Measurements from ENCODE around the gene SORL1-AS1.

Gene SORL1-AS1

DNA sequence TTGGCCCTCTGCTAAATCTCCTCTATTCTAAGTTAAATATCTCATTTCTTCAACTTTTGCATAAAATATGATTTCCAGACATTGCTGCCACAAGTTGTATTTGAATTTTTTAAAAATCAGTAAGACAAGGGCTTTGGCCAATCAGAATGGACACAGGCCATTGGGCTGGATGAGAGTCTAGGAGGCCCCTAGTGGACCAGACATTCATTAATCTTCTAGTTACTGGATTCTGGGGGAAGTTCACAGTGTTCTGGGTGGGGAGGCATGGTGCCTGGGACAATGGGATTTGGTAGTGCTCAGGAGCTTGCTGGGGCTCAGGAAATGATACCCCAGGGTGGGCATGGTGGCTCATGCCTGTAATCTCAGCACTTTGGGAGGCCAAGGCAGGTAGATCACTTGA, 13.0 kb downstream of the SORL1-AS1 start:
- Histone ChIP-seq H4K20me1 (ENCODE audit: control insufficient read depth, insufficient read depth, insufficient read length) (no peaks in the 10 kb centered on the region), H2BK5ac (ENCODE audit: insufficient read length, low read length) (no peak overlapping the region), H3K79me2 (ENCODE audit: insufficient read depth, low read length) (no peaks in the 10 kb centered on the region), H3K9me3 (ENCODE audit: control insufficient read depth, low read depth, low read length) (no peaks in the 10 kb centered on the region), H3K23ac (ENCODE audit: insufficient read length, low read depth, low read length) (no peak overlapping the region), H2BK15ac (ENCODE audit: low read depth, low read length) (no peak overlapping the region), H3K4me1 (ENCODE audit: insufficient read depth, low read length) (no peaks in the 10 kb centered on the region), H4K5ac (ENCODE audit: insufficient read length, low read depth, low read length) (no peak overlapping the region), H4K8ac (replicated peaks; ENCODE audit: insufficient read length, low read depth, low read length) (no peak overlapping the region), H4K91ac (ENCODE audit: insufficient read length, low read depth, low read length) (no peak overlapping the region), H2BK20ac (ENCODE audit: low read depth, low read length, poor library complexity, severe bottlenecking) (no peak overlapping the region), H3K56ac (ENCODE audit: insufficient read length, low read depth, low read length) (no peak overlapping the region), H3K4ac (ENCODE audit: low read depth, low read length) (no peak overlapping the region), H3K27me3 (ENCODE audit: insufficient read depth, low read length) (no peaks in the 10 kb centered on the region), H2BK12ac (ENCODE audit: insufficient read length, low read depth, low read length) (no peak overlapping the region), H3K9ac (ENCODE audit: extremely low read depth, insufficient read length, low read length) (no peak overlapping the region), H3K14ac (ENCODE audit: insufficient read depth, low read length) (no peak overlapping the region), H3K23me2 (ENCODE audit: insufficient read length, low read depth, low read length, poor library complexity, severe bottlenecking) (no peaks in the 10 kb centered on the region), H3K18ac (ENCODE audit: insufficient read length, low read depth, low read length) (no peak overlapping the region), H3K4me2 (ENCODE audit: insufficient read depth, insufficient read length, low read length) (no peak overlapping the region), H3T11ph (ENCODE audit: low read length) (no peak overlapping the region), H2BK120ac (ENCODE audit: low read depth, low read length, poor library complexity, severe bottlenecking) (no peak overlapping the region), H3K27ac (ENCODE audit: insufficient read length, low read depth, low read length) (no peak overlapping the region), H2AFZ (ENCODE audit: low read length) (no peak overlapping the region), H2AK5ac (ENCODE audit: insufficient read length, low read length) (no peak overlapping the region), H3K79me1 (ENCODE audit: insufficient read depth, low read depth, low read length, poor library complexity, severe bottlenecking) (no peaks in the 10 kb centered on the region)
- DNase-seq = no peak
- Mint-ChIP-seq H3K27me3 (ENCODE audit: low read depth) (no peaks in the 10 kb centered on the region), H3K9me3 (no peaks in the 10 kb centered on the region), H3K4me1 (peaks cover 30 to 37% of the 10 kb centered on the region in 2 experiments), H3K27ac (no peak overlapping the region), H3K36me3 (ENCODE audit: insufficient read depth in 1 of 3, low read depth in 3 of 3) (no peaks in the 10 kb centered on the region), H3K4me3 (no peak overlapping the region)
- no peak for TF ChIP-seq CTCF (conservative IDR thresholded peaks at IDR 0.05)
